DMS153 (cell line): ENCODE results near the gene ALDH8A1.

Experiments used
- DNase-seq: peaks from one replicate; lab custom pipeline; 2025; lab: John Stamatoyannopoulos, UW

ALDH8A1 gene

DNA sequence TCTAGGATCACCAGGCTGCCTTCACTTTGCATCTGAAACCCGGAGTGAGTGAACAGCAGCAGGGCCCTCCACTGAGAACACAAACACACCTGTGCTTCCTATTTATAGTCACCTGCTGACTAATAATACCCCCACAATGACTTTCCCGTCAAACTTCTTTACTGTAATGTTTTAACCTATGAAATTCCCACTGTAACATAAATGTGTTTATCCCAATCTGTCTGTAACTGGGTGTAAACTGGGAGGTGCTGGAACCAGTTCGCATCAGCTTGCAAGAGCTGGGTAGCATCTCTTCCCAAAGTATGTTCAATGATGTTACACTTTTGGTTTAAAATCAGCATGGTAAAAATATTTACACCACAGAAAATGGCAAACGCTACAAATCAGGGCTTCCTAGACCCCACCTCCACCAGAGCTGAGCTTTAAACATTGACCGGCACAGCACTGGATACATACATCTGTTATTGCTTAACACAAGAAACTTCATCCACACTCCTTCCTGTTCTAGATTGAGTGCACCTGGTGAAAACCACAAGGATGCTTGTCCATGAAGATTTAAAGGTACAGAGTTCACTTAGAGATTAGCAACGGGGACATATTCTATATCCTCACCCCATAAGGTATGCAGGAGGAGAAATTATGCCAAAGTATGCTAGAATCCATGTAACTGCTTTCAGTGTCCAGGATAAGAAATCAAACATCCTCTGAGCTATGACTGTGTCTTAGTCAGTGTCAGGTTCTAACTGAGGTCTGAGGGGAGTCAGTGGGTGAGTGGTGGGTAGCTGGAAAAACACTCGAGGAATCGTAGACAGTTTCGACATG, 79.0 kb downstream of the ALDH8A1 start:
- DNase-seq: peak; percentile 21

DNA sequence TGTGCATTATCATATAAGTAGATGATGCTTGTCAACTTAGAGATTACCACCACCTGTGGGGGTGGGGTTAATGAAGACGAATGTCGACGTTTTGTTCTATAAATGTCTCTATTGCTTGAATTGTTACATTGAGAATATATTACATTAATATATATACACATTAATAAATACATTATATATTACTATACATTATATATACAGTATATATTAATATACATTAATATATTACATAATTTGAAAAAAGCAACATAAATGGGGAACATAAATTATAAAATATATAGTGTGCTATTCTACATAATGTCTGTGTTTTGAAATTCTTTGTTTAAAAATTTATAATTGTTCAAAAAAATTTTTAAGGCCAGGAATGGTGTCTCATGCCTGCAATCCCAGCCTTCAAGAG, 81.1 kb downstream of the ALDH8A1 start:
- no peak for DNase-seq
